GM12801 (cell line): ENCODE measurements around the gene ETFDH.

Experiments used
- CTCF ChIP-seq: IDR thresholded peaks from one replicate; pipeline ENCODE4 v1.5.1; 2011; ENCODE audit warnings: control low read depth; ENCODE audit not compliant: insufficient read length; ENCODE audit errors: extremely low read depth

Gene ETFDH

DNA sequence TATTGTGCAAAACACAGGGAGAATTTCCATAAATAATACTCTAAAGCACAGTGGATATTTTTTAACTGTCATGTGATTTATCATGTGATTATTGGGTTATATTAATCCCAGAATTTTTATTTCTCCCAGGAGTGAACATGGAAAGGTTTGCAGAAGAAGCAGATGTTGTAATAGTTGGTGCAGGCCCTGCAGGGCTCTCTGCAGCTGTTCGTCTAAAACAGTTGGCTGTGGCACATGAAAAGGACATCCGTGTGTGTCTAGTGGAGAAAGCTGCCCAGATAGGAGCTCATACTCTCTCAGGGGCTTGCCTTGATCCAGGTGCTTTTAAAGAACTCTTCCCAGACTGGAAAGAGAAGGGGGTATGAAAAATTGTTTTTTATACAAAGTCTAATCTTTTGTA lies 10.0 kb downstream of the ETFDH start:
- no peak for TF ChIP-seq CTCF

DNA sequence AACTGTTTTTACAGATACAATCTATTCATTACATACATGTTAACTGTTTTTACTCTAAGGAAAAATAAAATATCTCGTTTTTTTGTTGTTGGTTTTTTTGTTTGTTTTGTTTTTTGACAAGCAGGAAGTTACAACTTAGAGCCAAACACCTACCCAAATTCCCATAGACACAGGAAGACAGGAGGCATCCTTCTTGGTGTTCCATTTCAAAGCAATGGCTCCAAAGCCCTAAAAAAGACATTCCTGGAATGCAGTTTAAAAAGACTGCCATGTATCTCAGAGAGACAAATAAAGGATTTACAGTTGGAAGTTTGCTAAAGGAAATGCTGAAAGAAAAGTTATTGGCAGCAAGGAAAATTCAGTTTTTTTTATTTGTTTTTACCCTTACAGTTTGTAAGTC lies 16.7 kb downstream of the ETFDH start:
- no peak for TF ChIP-seq CTCF

- TF ChIP-seq CTCF = no peak
Observed at GRCh38 chr4:158704274-158704673, 32.2 kb downstream of the ETFDH start.

- TF ChIP-seq CTCF = no peak
Observed at GRCh38 chr4:158710814-158711213, 38.7 kb downstream of the ETFDH start.

GRCh38 chr4:158714937-158715336 lies 42.8 kb downstream of the ETFDH start:
- TF ChIP-seq CTCF = no peak

DNA sequence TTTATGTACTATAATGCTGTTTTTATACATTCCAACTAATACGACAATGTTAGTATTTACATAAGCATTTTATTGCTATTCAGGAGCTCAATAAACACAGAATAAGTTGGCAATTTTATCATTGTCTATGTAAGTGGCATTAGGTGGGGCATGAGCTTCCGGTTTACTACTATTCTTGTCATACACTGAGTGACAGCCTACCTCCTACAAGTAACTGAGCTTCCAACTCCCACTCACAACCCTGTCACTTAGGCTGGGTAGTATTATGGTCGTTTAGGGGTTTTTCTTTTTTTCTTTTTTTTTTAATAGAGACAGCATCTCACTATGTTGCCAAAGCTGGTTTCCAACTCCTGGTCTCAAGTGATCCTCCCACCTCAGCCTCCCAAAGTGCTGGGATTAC lies 43.7 kb downstream of the ETFDH start:
- TF ChIP-seq CTCF = no peak

DNA sequence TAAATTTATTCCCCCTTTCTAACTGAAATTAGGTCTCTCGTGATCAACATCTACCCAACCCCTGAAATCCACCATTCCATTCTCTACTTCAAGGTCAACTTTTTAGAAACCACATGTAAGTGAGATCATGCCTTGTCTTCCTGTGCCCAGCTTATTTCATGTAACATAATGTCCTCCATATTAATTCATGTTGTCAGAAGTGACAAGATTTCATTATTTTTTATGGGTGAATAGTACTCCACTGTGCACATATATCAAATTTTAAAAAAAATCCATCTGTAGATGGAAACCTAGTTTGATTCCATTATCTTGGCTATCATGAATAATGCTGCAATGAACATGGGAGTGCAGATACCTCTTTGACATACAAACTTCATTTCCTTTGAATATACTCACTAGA lies 49.6 kb downstream of the ETFDH start:
- no peak for TF ChIP-seq CTCF
